CD4-positive, alpha-beta T cell treated with Interleukin-2 at 100 ng/mL for 4 hours (primary cell): ENCODE results near the gene THRB.
"Not testable (repeated sequence)": the region's sequence is repeated elsewhere in the genome, so short reads cannot be mapped to it uniquely, and the experiment has no call there.

Source experiments
- DNase-seq: peaks from one replicate; pipeline ENCODE4 v3.0.0-alpha.2; 2020; ENCODE audit warnings: low spot score

THRB gene

GRCh38 chr3:24447836-24448235, 46.8 kb downstream of the THRB start:
- DNase-seq = no peak

GRCh38 chr3:24446032-24446431, 48.6 kb downstream of the THRB start:
- no peak for DNase-seq

GRCh38 chr3:24443476-24443875, 51.2 kb downstream of the THRB start:
- DNase-seq = no peak

- no peak for DNase-seq
Observed at GRCh38 chr3:24440760-24441464, 53.7 kb downstream of the THRB start.

- DNase-seq = no peak
Observed at GRCh38 chr3:24439021-24439420, 55.6 kb downstream of the THRB start.

GRCh38 chr3:24437326-24437725, 57.3 kb downstream of the THRB start:
- DNase-seq = no peak

GRCh38 chr3:24435584-24435983, 59.1 kb downstream of the THRB start:
- DNase-seq = no peak

GRCh38 chr3:24434651-24435050, 60.0 kb downstream of the THRB start:
- DNase-seq = no peak

- DNase-seq = no peak
Observed at GRCh38 chr3:24433838-24434591, 60.6 kb downstream of the THRB start.

GRCh38 chr3:24432989-24433388, 61.7 kb downstream of the THRB start:
- no peak for DNase-seq

GRCh38 chr3:24428481-24428880, 66.2 kb downstream of the THRB start:
- no peak for DNase-seq

- no peak for DNase-seq
Observed at GRCh38 chr3:24426896-24427295, 67.8 kb downstream of the THRB start.

GRCh38 chr3:24420829-24421228, 73.8 kb downstream of the THRB start:
- not testable (repeated sequence) for DNase-seq

- DNase-seq = no peak
Observed at GRCh38 chr3:24420224-24420623, 74.4 kb downstream of the THRB start.

- no peak for DNase-seq
Observed at GRCh38 chr3:24419067-24419791, 75.4 kb downstream of the THRB start.

GRCh38 chr3:24417730-24418129, 76.9 kb downstream of the THRB start:
- no peak for DNase-seq

GRCh38 chr3:24416224-24416623, 78.4 kb downstream of the THRB start:
- no peak for DNase-seq

- DNase-seq = no peak
Observed at GRCh38 chr3:24415824-24416223, 78.8 kb downstream of the THRB start.

GRCh38 chr3:24413662-24414061, 81.0 kb downstream of the THRB start:
- DNase-seq = not testable (repeated sequence)

GRCh38 chr3:24410860-24411259, 83.8 kb downstream of the THRB start:
- no peak for DNase-seq

- no peak for DNase-seq
Observed at GRCh38 chr3:24407980-24408680, 86.5 kb downstream of the THRB start.

- no peak for DNase-seq
Observed at GRCh38 chr3:24406900-24407299, 87.8 kb downstream of the THRB start.
